Lung (tissue), 12 donors: ENCODE measurements around the gene AHRR. TPM values are rescaled to one million over a fixed set of nuclear protein-coding genes. Genes with fewer than 3 reads are reported as not detected.

Source experiments
- ATAC-seq: fragments of 200-7000 bp; cut with Tn5 transposase; one replicate; pipeline ENCODE4 v1.9.1; 2020; ENCODE audit warnings: moderate number of reproducible peaks; ENCODE audit not compliant: insufficient read depth, low FRiP score
- DNase-seq, 3 donors: peaks; one replicate each; pipeline ENCODE4 v3.0.0-alpha.2; 2013 to 2017
- H3K27ac ChIP-seq, 2 donors: one replicate each; pipeline ENCODE4 v1.5.1; 2013; ENCODE audit warnings: mild to moderate bottlenecking in 2 of 2, moderate library complexity in 2 of 2, control low read depth in 1 of 2, inconsistent platforms in 1 of 2, low read depth in 1 of 2, low read length in 1 of 2
- H3K27me3 ChIP-seq, 3 donors: one replicate each; pipeline ENCODE4 v1.5.1; 2013; ENCODE audit warnings: low read length in 2 of 3; ENCODE audit not compliant: control insufficient read depth in 3 of 3, insufficient read depth in 3 of 3
- H3K36me3 ChIP-seq, 4 donors: one replicate each; pipeline ENCODE4 v1.5.1; 2013; ENCODE audit warnings: low read length in 4 of 4, mild to moderate bottlenecking in 1 of 4, moderate library complexity in 1 of 4; ENCODE audit not compliant: control insufficient read depth in 4 of 4, insufficient read depth in 4 of 4
- H3K4me1 ChIP-seq, 5 donors: one replicate each; pipeline ENCODE4 v1.5.1; 2013; ENCODE audit warnings: low read length in 5 of 5, mild to moderate bottlenecking in 2 of 5, moderate library complexity in 1 of 5; ENCODE audit not compliant: control insufficient read depth in 5 of 5, insufficient read depth in 5 of 5
- H3K4me3 ChIP-seq: one replicate; pipeline ENCODE4 v1.5.1; 2013; ENCODE audit warnings: mild to moderate bottlenecking, control low read depth, moderate library complexity
- H3K9ac ChIP-seq, 2 donors: one replicate each; pipeline ENCODE4 v1.5.1; 2013; ENCODE audit warnings: low read length in 2 of 2, control low read depth in 1 of 2; ENCODE audit not compliant: insufficient read depth in 1 of 2
- H3K9me3 ChIP-seq, 4 donors: one replicate each; pipeline ENCODE4 v1.5.1; 2013; ENCODE audit warnings: low read length in 3 of 4, mild to moderate bottlenecking in 1 of 4, moderate library complexity in 1 of 4; ENCODE audit not compliant: control insufficient read depth in 4 of 4, insufficient read depth in 3 of 4
- CTCF ChIP-seq: IDR thresholded peaks from 2 replicates; pipeline ENCODE4 v1.5.1; 2012; ENCODE audit warnings: mild to moderate bottlenecking; ENCODE audit errors: control extremely low read depth, extremely low read depth
- WGBS, 2 donors: extraction: QIAGEN DNeasy Blood & Tissue Kit; methylation state at CpG; one replicate each; pipeline ENCODE4 v1.1.7; 2013; 5-methylcytosine and 5-hydroxymethylcytosine counted together
- polyA plus RNA-seq, 2 donors: library from polyadenylated mRNA; stranded (reverse); fragments of 200-250 nt; gene quantifications; one replicate each; pipeline ENCODE4 v1.2.1, GENCODE V29; 2013
- total RNA-seq, 2 donors: library from RNA; depleted of rRNA in 1 of 2; stranded (reverse); fragments of >200 nt in 1 of 2; gene quantifications; one replicate each; pipeline ENCODE4 v1.2.1, GENCODE V29; 2014 to 2021
- donor health status: control.
- donor health status: control.
- donor health status: Bipolar disorder and iron deficiency.
- donor health status: healthy.
- donor health status: DM: yes; HTN: yes; CAD: no.

AHRR gene
- total and polyA plus RNA-seq, 4 donors, result 0.63 to 8.8 (median 2.8) TPM

GRCh38 chr5:317086-317811 is 4.3 kb upstream of the AHRR start:
- H3K27ac ChIP-seq, result no peak overlapping the region
- H3K4me1 ChIP-seq, result peaks cover 0 to 13% (median 0%) of the 10 kb centered on the region in 5 donors
- H3K9me3 ChIP-seq, result peaks cover 0 to 2% (median 0%) of the 10 kb centered on the region in 4 donors
- no peak for ATAC-seq
- no peak overlapping the region for H3K4me3 ChIP-seq
- no peak overlapping the region for H3K9ac ChIP-seq
- WGBS, 2 donors, result 65 to 75% methylated on average over 23 to 26 of the region's 26 CpGs
- TF ChIP-seq CTCF, result peak; percentile 33
- peak; percentile 68 to 78 (median 76) for DNase-seq
- peaks cover 5 to 30% (median 16%) of the 10 kb centered on the region in 3 donors for H3K27me3 ChIP-seq
- peaks cover 3 to 21% (median 7%) of the 10 kb centered on the region in 4 donors for H3K36me3 ChIP-seq

GRCh38 chr5:318341-318897 is 3.1 kb upstream of the AHRR start:
- ATAC-seq (no peak), DNase-seq (no peak)
- Histone ChIP-seq H3K4me3 (no peak overlapping the region), H3K9me3 (peaks cover 0 to 2% (median 0%) of the 10 kb centered on the region in 4 donors), H3K27me3 (peaks cover 5 to 42% (median 20%) of the 10 kb centered on the region in 3 donors), H3K9ac (no peak overlapping the region), H3K36me3 (peaks cover 3 to 19% (median 7%) of the 10 kb centered on the region in 4 donors), H3K4me1 (peaks cover 0 to 15% (median 0%) of the 10 kb centered on the region in 5 donors), H3K27ac (no peak overlapping the region)
- WGBS, 2 donors, result 47 to 49% methylated on average over 14 to 15 of the region's 15 CpGs
- TF ChIP-seq CTCF, result no peak

- ATAC-seq (no peak), DNase-seq (no peak)
- TF ChIP-seq CTCF, result no peak
- H3K36me3 ChIP-seq, result peaks cover 3 to 19% (median 7%) of the 10 kb centered on the region in 4 donors
- peaks cover 5 to 48% (median 23%) of the 10 kb centered on the region in 3 donors for H3K27me3 ChIP-seq
- peaks cover 0 to 15% (median 0%) of the 10 kb centered on the region in 5 donors for H3K4me1 ChIP-seq
- H3K27ac ChIP-seq, result no peak overlapping the region
- H3K9me3 ChIP-seq, result peaks cover 0 to 2% (median 0%) of the 10 kb centered on the region in 4 donors
- no peak overlapping the region for H3K9ac ChIP-seq
- no peak overlapping the region for H3K4me3 ChIP-seq
- 54 to 63% methylated on average over 17 to 18 of the region's 18 CpGs for WGBS, 2 donors
Measured at GRCh38 chr5:318931-319601, 2.4 kb upstream of the AHRR start.
